Stimulated activated CD8-positive, alpha-beta memory T cell treated with anti-CD3 and anti-CD28 coated beads, Interleukin-4, amount 100 ng/mL, for 1 hour (primary cell): ENCODE data around the gene PNN.
"Not testable (repeated sequence)": the region's sequence is repeated elsewhere in the genome, so short reads cannot be mapped to it uniquely, and the experiment has no call there.

Experiments used
- DNase-seq, 2 donors: peaks; one replicate each; pipeline ENCODE4 v3.0.0-alpha.2; 2020; ENCODE audit warnings: low read depth in 2 of 2, low spot score in 1 of 2

The PNN gene

GRCh38 chr14:39228509-39229221 is 53.6 kb downstream of the PNN start:
- DNase-seq = no peak

GRCh38 chr14:39229222-39229543 is 54.1 kb downstream of the PNN start:
- no peak for DNase-seq

GRCh38 chr14:39229601-39230110 is 54.6 kb downstream of the PNN start:
- no peak for DNase-seq

GRCh38 chr14:39230416-39231035 is 55.5 kb downstream of the PNN start:
- DNase-seq = no peak

GRCh38 chr14:39231751-39232553 is 56.9 kb downstream of the PNN start:
- not testable (repeated sequence) for DNase-seq
